RKO (cell line): ENCODE measurements around the gene UPF1.
A peak's percentile ranks its signal among the peaks of the same experiment; 100 is the strongest.

Experiments
- DNase-seq: peaks from one replicate; pipeline ENCODE4 v3.0.0-alpha.2; 2016; ENCODE audit warnings: low spot score

UPF1 gene

DNA sequence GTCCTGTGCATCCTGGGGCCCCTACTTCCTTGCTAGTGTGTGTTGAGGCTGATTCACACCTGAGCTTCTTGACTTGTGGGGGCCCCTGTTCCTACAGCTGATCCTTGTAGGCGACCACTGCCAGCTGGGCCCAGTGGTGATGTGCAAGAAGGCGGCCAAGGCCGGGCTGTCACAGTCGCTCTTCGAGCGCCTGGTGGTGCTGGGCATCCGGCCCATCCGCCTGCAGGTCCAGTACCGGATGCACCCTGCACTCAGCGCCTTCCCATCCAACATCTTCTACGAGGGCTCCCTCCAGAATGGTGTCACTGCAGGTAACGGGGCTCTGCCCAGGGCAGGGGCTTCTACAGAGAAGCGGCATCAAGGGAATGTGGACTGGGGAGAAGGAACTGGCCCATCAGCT, 25.5 kb downstream of the UPF1 start:
- no peak for DNase-seq

DNA sequence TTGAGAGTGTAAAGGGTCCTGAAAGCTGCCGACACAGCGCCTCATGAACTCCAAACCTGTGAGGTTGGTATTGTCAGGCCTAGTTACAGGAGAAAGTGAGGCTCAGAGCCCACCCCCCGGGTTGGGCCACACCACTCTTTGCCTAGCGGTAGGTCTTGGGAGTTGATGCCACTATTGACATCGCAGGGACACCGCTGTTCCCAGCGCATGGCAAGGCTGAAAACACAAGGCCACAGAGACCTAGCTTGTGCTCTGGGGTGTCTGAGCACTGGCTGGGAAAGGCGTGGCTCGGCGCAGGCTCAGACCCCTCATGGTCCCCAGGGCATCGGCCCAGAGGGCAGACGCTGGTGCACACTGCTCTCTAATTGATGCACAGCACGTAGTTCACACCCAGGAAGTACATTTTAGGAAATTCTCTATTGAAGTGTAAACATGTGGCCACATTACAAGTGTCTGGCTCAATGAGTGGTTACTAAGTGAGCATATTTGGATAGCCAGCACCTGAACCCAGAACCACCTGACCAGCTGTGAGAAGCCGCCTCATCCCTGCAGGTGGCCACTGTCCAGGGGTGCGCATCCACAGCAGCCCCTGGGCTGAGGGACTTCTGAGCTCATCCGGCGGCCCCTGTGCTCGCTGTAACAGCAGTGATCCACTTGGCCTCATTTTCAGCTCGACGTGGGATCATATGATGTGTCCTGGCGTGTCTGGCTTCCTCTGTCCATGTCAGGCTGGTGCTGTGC, 27.3 kb downstream of the UPF1 start:
- DNase-seq, result no peak

DNA sequence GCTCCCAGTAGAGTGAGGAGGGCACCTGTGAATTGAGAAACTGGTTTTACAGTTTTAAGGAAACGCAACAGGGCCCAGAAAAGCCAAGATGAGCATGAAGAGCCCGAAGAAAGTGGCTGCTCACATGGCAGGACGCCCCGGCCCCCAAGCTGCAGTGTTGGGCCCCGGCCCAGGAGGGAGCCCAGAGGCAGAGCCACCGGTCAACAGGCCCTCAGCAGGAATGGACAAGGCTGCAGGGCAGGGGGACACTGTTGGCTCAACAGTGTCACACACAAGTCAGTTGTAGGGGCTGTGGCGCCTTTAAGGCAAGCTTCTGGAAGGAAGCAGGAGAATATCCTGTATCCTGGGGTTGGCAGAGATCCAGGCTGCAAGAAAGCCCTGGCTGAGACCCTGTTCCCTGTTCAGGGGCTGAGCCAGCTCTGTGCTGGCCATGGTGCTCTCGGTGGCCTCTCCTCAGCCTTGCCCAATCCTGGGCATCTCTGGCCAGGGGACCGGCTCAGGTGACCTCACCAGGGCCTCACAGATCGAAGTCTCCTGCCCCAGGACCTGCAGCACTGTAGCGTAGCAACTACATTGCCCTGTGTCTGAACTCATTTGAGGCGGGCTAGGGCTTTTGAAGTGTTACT, 28.0 kb downstream of the UPF1 start:
- DNase-seq, result no peak

GRCh38 chr19:18860302-18860700, 28.5 kb downstream of the UPF1 start:
- DNase-seq, result no peak

DNA sequence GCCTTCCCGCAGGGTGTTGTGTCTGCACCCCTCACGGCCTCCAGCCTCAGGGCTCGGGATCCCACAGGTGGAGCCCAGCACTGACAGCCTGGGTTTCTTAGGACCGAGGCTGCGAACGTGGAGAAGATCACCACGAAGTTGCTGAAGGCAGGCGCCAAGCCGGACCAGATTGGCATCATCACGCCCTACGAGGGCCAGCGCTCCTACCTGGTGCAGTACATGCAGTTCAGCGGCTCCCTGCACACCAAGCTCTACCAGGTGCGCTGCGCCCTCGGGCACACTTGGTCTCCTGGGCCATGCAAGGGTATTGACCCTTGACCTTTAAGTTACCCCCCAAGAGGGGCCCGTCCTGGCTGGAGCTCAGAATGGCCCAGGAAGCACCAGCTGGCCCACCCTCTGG, 29.0 kb downstream of the UPF1 start:
- no peak for DNase-seq

DNA sequence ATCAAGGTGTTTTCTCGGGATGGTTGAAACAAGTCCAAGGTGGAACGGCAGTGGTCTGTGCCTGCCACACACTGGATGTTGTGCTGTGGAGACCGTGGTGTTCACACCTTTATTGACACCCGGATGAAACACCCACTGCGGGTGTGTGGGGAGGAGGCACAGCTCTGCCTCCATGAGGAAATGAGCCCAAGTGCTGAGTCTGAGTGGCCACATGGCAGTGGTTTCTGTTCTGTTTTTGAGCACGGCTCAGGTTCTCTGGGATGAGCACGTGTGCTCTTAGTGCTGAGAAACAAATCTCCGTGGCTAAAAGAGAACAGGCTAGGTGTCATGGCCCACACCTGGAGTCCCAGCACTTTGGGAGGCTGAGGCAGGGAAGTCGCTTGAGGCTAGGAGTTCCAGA, 29.5 kb downstream of the UPF1 start:
- DNase-seq, result no peak

GRCh38 chr19:18861917-18862316, 30.2 kb downstream of the UPF1 start:
- no peak for DNase-seq

- no peak for DNase-seq
Measured at GRCh38 chr19:18862976-18863842, 31.4 kb downstream of the UPF1 start.

DNA sequence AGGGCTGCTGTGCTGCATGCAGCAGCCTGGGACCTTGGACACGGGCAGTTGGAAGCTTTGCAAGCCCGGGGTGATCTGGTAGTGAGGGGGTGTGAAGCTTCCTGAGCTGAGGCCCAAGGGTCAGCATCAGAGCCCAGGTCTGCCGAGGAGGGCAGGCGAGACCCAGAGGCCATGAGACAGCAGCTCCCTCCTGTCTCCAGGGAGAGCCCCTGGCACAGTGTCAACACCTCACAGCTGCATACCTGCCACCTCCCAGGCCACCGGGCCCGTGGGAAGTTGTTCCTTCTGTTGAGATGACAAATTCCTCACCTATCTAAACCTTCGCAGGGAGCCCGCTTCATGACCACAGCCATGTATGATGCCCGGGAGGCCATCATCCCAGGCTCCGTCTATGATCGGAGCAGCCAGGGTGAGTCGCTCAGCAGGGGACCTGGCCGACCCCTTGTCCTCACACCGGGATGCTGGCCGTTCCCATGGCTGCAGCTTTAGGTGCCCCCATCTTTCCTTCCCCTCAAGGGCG, 32.1 kb downstream of the UPF1 start:
- DNase-seq, result no peak

DNA sequence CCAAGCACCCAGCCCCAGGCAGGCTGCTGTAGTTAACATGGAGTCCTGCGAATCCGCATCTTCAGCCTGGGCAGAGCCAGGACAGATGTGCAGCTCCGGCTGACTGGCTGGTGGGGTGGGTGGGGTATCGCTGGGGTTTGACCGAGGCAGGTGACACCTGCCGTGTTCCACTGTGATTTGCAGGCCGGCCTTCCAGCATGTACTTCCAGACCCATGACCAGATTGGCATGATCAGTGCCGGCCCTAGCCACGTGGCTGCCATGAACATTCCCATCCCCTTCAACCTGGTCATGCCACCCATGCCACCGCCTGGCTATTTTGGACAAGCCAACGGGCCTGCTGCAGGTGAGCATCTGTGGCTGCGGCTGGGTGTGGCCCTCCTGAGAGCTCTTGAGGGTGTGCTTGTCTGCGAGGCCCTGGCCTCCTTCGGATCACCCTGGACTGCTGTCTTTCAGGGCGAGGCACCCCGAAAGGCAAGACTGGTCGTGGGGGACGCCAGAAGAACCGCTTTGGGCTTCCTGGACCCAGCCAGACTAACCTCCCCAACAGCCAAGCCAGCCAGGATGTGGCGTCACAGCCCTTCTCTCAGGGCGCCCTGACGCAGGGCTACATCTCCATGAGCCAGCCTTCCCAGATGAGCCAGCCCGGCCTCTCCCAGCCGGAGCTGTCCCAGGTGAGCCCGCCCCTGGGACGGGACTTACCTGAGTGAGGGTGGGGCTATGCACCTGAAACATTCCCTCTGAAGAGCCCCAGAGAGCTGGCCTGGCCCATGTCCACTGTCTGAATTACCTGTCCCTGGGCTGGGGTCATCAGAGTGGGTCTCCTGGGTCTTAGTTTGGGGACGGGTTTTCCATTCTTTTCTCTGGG, 33.6 kb downstream of the UPF1 start:
- no peak for DNase-seq

- DNase-seq, result peak; percentile 40
Measured at GRCh38 chr19:18865973-18866799, 34.4 kb downstream of the UPF1 start.

DNA sequence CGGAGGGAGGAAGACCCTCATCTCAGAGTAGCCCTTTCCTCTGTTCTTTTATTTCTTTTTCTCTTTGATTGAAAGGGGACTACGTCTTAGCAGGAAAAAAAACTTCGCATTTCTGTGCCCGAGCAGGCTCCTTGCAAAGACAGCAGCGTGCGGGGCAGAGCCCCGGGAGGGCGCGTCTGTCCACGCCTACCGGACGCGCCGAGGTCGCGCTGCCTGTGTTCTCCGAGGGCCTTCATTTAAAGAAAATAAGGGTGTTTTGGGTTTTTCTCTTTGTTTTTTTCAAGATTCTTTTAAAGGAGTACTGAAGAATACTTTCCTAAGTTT, 35.0 kb downstream of the UPF1 start:
- no peak for DNase-seq

- no peak for DNase-seq
Measured at GRCh38 chr19:18867199-18867598, 35.4 kb downstream of the UPF1 start.

- no peak for DNase-seq
Measured at GRCh38 chr19:18867751-18868150, 36.0 kb downstream of the UPF1 start.

DNA sequence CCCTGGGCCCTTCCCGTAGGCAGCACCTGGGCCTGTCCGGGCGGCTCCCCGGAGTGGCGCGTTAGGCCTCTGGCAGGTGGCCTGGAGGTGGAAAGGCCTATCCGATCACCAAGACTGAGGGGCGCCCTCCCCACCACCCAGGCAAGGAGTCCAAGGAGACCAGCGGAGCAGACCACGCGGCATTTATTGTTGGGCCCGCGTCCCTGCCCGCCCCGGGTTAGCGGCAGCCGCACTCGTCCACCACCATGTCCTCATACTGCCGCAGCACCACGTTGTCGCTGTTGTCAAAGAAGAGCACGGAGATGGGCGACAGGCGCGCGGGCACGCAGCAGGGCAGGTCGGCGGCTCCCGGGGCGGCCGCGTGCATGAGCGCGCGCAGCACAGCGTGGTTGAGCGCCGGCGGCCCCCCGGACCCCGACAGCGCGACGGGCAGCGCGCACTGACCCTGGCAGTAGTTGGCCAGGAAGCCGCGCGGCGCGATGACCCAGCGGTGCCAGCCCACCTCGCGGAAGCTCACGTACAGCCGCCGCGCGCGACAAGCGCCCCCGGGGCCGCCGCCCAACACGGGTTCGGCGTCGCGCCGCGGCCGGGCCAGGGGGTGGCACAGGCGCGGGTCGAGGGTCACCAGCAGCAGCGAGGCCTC, 36.7 kb downstream of the UPF1 start:
- DNase-seq, result no peak

DNA sequence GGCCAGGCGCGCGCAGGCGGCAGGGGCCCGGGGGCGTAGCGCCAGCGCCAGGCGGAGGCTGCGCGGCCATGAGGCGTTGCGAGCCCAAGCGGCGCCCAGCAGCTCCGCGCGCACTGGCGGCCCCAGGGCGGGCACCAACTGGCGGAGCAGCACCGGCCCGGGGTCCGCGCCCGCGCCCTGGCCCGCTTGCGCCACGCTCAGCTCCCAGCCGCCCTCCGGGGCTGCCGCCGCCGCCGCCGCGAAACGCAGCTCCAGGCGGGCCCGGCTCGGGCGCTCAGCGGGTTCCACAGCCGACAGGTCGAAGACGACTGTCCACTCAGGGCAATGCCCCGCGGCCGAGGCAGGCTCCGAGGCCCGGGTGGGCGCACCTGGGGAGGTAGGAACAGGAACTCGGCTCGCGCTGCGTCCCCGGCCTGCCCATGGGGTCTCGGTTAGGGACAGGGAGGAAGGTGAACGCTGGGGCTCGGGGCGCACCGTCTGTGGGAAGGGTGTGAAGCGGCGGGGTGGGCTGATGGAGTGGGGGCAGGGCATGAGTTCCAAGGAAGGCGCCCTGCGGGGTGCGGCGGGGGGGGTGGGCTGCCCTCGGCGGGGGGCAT, 37.4 kb downstream of the UPF1 start:
- DNase-seq, result no peak

DNA sequence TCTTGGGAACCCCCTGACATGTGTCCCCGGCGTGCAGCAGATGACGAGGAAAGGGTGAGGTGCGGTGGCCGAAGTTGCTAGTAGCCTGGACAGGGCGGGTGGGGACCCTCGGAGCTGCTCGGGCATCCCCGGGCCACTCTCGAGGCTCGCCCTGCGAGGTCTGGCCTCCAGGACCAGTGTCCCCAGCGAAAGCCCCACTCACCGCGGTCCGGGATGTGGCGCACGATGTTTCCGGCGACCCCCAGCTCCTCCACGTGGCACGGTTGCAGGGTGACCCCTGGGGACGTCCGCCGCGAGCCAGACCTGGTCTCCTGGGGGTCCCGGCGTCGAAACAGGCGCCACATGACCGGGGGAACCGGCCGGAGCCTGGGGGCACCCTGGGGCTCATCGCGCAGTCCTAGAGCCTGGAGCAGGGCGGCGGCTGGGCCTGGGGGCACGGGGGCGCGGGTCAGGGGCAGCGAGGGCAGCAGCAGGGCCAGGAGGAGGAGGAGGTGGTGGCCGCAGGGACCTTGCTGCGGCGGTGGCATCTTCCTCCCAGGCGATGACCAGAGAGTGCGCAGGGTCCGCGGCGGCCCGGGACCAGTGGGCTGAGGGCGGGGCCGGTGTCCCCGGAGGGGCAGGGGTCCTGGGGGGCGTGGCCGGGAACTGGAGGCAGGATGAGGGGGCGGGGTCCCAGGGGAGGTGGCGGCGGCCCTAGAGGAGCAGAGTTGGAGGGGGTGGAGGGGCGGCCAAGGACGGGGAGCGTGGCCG, 38.2 kb downstream of the UPF1 start:
- no peak for DNase-seq

DNA sequence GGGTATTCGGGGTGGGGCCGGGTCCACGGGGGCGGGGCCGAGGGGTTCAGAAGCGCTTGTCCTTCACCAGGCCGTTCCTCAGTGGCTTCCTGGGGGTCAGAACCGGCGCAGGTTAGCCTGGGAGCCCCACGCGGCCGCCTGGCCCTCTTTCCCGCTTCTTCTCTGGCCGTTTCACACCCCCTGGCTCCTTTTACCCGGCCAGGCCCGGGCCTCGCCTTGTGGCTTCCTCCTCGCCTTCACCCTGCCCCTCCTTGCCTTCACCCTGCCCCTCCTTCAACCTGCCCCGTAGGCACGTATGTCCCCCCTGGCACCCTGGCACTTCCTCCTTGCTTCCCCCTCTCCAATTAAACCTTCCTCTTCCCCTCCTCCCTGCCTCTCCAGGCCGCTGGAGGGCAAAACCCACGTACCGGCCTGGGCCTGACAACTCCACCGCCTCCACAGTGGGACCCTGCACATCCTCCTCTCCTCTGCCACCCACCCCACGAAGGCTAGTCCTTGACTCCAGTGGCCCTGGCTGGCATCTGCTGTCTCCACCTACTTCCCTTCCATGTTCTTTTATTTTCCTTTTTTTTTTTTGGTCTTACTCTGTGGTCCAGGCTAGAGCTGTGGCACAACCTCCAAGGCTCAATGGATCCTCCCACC, 38.9 kb downstream of the UPF1 start:
- DNase-seq, result no peak

DNA sequence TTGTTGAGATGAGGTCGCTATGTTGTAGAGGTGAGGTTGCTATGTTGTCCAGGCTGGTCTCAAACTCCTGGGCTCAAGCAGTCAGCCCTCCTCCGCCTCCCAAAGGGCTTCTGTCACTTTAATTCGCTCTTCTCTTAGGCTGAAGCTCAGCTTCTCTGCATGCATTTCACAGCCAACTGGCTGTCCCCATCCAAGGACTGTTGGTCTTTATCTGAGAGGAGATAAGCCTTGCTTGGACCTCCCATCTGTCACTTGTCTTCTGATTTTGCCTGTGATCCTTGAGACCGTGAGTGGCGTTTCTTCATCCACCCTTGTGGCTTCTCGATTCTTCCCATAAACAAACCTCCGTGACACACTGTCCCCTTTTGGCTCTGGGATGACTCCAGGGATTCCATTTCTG, 39.8 kb downstream of the UPF1 start:
- DNase-seq, result no peak
